Measurements from ENCODE around the gene PCBP1.
"Not testable (repeated sequence)": the region's sequence is repeated elsewhere in the genome, so short reads cannot be mapped to it uniquely, and the experiment has no call there.

Gene PCBP1

GRCh38 chr2:70128005-70128404, 40.7 kb downstream of the PCBP1 start:
- Histone ChIP-seq H3K79me2 (ENCODE audit: control insufficient read depth, low read length) (no peaks in the 10 kb centered on the region), H3K4me3 (ENCODE audit: low read length) (peak overlapping the region; percentile 20; the same call in 1 of the 2 replicates), H3K27ac (ENCODE audit: low read depth, low read length) (peak overlapping the region; percentile 51), H3K9me2 (replicated peaks; ENCODE audit: control insufficient read depth, low read length) (no peaks in the 10 kb centered on the region), H3K9me3 (ENCODE audit: control insufficient read depth, insufficient read depth, low read length) (no peaks in the 10 kb centered on the region), H3K27me3 (ENCODE audit: control insufficient read depth, low read length) (no peaks in the 10 kb centered on the region), H3K4me2 (ENCODE audit: low read length) (peak overlapping the region; percentile 90), H3K36me3 (ENCODE audit: control insufficient read depth, low read length) (no peaks in the 10 kb centered on the region), H3F3A (ENCODE audit: control insufficient read depth, insufficient read depth) (peaks cover 31% of the 10 kb centered on the region), H3K4me1 (ENCODE audit: control insufficient read depth, low read length) (peaks cover 78% of the 10 kb centered on the region), H4K20me1 (ENCODE audit: control insufficient read depth, insufficient read depth, low read depth, low read length) (no peaks in the 10 kb centered on the region)
- TF ChIP-seq EZH2phosphoT487 (IDR thresholded peaks at IDR 0.05; ENCODE audit: borderline replicate concordance, low read length), result no peak
- TF ChIP-seq, protein P1, sequence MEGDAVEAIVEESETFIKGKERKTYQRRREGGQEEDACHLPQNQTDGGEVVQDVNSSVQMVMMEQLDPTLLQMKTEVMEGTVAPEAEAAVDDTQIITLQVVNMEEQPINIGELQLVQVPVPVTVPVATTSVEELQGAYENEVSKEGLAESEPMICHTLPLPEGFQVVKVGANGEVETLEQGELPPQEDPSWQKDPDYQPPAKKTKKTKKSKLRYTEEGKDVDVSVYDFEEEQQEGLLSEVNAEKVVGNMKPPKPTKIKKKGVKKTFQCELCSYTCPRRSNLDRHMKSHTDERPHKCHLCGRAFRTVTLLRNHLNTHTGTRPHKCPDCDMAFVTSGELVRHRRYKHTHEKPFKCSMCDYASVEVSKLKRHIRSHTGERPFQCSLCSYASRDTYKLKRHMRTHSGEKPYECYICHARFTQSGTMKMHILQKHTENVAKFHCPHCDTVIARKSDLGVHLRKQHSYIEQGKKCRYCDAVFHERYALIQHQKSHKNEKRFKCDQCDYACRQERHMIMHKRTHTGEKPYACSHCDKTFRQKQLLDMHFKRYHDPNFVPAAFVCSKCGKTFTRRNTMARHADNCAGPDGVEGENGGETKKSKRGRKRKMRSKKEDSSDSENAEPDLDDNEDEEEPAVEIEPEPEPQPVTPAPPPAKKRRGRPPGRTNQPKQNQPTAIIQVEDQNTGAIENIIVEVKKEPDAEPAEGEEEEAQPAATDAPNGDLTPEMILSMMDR (IDR thresholded peaks at IDR 0.05; ENCODE audit: low read depth, low read length, poor library complexity, severe bottlenecking), result no peak

- H3K79me2 ChIP-seq (ENCODE audit: control insufficient read depth, low read length); H3K9me3 ChIP-seq (ENCODE audit: control insufficient read depth, insufficient read depth, low read length); H3K27me3 ChIP-seq (ENCODE audit: control insufficient read depth, low read length); H3F3A ChIP-seq (ENCODE audit: control insufficient read depth, insufficient read depth); H4K20me1 ChIP-seq (ENCODE audit: control insufficient read depth, insufficient read depth, low read depth, low read length); H3K9me2 ChIP-seq (replicated peaks; ENCODE audit: control insufficient read depth, low read length); H3K36me3 ChIP-seq (ENCODE audit: control insufficient read depth, low read length): not testable (repeated sequence)
- H3K4me2 ChIP-seq (ENCODE audit: low read length), result peak overlapping the region; percentile 73
- H3K27ac ChIP-seq (ENCODE audit: low read depth, low read length), result peak overlapping the region; percentile 77
- peaks cover 79% of the 10 kb centered on the region for H3K4me1 ChIP-seq (ENCODE audit: control insufficient read depth, low read length)
- peak overlapping the region; percentile 71 for H3K4me3 ChIP-seq (ENCODE audit: low read length)
These were observed 44.3 kb downstream of the PCBP1 start for GRCh38 chr2:70131344-70132143.

GRCh38 chr2:70132244-70133126, 45.2 kb downstream of the PCBP1 start:
- H3K4me1 ChIP-seq (ENCODE audit: control insufficient read depth, low read length), result peaks cover 70% of the 10 kb centered on the region
- no peaks in the 10 kb centered on the region for H4K20me1 ChIP-seq (ENCODE audit: control insufficient read depth, insufficient read depth, low read depth, low read length)
- no peaks in the 10 kb centered on the region for H3K79me2 ChIP-seq (ENCODE audit: control insufficient read depth, low read length)
- H3K9me3 ChIP-seq (ENCODE audit: control insufficient read depth, insufficient read depth, low read length), result no peaks in the 10 kb centered on the region
- no peak for TF ChIP-seq EZH2phosphoT487 (IDR thresholded peaks at IDR 0.05; ENCODE audit: borderline replicate concordance, low read length)
- TF ChIP-seq, protein P1 (IDR thresholded peaks at IDR 0.05; ENCODE audit: low read depth, low read length, poor library complexity, severe bottlenecking), result no peak
- no peaks in the 10 kb centered on the region for H3K9me2 ChIP-seq (replicated peaks; ENCODE audit: control insufficient read depth, low read length)
- peak overlapping the region; percentile 71 for H3K4me3 ChIP-seq (ENCODE audit: low read length)
- H3K27ac ChIP-seq (ENCODE audit: low read depth, low read length), result peak overlapping the region; percentile 77
- peak overlapping the region; percentile 73 for H3K4me2 ChIP-seq (ENCODE audit: low read length)
- no peaks in the 10 kb centered on the region for H3K27me3 ChIP-seq (ENCODE audit: control insufficient read depth, low read length)
- peaks cover 9% of the 10 kb centered on the region for H3F3A ChIP-seq (ENCODE audit: control insufficient read depth, insufficient read depth)
- peaks cover 5% of the 10 kb centered on the region; the same call in 1 of the 2 replicates for H3K36me3 ChIP-seq (ENCODE audit: control insufficient read depth, low read length)

Data from DOHH2 (cell line).